ENCODE results near the gene ELF1.

DNA sequence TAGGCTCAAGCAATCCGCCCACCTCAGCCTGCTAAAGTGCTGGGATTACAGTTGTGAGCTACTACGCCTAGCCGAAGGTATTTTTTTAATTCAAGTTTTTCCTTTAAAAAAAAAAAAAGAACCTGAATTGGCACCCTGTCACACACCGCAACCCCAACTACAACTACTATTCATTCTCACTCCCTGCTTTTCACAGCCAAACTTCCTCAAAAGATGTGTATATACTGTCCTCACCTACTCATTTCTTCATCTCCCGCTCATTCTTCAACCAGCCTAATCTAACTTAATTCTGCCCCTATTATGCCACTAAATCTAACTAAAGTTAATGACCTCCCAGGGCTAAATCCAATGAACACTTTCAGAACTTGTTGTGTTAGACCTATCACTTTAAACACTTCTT, 29.5 kb upstream of the ELF1 start:
- TF ChIP-seq, protein P1, sequence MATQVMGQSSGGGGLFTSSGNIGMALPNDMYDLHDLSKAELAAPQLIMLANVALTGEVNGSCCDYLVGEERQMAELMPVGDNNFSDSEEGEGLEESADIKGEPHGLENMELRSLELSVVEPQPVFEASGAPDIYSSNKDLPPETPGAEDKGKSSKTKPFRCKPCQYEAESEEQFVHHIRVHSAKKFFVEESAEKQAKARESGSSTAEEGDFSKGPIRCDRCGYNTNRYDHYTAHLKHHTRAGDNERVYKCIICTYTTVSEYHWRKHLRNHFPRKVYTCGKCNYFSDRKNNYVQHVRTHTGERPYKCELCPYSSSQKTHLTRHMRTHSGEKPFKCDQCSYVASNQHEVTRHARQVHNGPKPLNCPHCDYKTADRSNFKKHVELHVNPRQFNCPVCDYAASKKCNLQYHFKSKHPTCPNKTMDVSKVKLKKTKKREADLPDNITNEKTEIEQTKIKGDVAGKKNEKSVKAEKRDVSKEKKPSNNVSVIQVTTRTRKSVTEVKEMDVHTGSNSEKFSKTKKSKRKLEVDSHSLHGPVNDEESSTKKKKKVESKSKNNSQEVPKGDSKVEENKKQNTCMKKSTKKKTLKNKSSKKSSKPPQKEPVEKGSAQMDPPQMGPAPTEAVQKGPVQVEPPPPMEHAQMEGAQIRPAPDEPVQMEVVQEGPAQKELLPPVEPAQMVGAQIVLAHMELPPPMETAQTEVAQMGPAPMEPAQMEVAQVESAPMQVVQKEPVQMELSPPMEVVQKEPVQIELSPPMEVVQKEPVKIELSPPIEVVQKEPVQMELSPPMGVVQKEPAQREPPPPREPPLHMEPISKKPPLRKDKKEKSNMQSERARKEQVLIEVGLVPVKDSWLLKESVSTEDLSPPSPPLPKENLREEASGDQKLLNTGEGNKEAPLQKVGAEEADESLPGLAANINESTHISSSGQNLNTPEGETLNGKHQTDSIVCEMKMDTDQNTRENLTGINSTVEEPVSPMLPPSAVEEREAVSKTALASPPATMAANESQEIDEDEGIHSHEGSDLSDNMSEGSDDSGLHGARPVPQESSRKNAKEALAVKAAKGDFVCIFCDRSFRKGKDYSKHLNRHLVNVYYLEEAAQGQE (IDR thresholded peaks at IDR 0.05; ENCODE audit: low read depth, low read length), result no peak
- TF ChIP-seq NRF1 (IDR thresholded peaks at IDR 0.05; ENCODE audit: low read depth, low read length) (no peak), FOXM1 (IDR thresholded peaks at IDR 0.05; ENCODE audit: low read depth) (no peak), RFX5 (IDR thresholded peaks at IDR 0.05; ENCODE audit: low read length) (no peak), TCF12 (IDR thresholded peaks at IDR 0.05) (no peak), ELF1 (IDR thresholded peaks at IDR 0.05) (no peak), EP300 (IDR thresholded peaks at IDR 0.05; ENCODE audit: borderline replicate concordance in 1 of 2, low read depth in 1 of 2, low read length in 1 of 2) (no peak), MXI1 (IDR thresholded peaks at IDR 0.05; ENCODE audit: low read depth, low read length) (no peak), EZH2phosphoT487 (IDR thresholded peaks at IDR 0.05; ENCODE audit: borderline replicate concordance, low read depth) (no peak), RCOR1 (IDR thresholded peaks at IDR 0.05; ENCODE audit: low read length) (no peak), SIN3A (IDR thresholded peaks at IDR 0.05; ENCODE audit: borderline replicate concordance, low read depth, low read length) (no peak), RAD21 (IDR thresholded peaks at IDR 0.05; ENCODE audit: low read length) (no peak), POLR2AphosphoS5 (IDR thresholded peaks at IDR 0.05; ENCODE audit: low read depth, low read length) (no peak)
- TF ChIP-seq, protein P2, sequence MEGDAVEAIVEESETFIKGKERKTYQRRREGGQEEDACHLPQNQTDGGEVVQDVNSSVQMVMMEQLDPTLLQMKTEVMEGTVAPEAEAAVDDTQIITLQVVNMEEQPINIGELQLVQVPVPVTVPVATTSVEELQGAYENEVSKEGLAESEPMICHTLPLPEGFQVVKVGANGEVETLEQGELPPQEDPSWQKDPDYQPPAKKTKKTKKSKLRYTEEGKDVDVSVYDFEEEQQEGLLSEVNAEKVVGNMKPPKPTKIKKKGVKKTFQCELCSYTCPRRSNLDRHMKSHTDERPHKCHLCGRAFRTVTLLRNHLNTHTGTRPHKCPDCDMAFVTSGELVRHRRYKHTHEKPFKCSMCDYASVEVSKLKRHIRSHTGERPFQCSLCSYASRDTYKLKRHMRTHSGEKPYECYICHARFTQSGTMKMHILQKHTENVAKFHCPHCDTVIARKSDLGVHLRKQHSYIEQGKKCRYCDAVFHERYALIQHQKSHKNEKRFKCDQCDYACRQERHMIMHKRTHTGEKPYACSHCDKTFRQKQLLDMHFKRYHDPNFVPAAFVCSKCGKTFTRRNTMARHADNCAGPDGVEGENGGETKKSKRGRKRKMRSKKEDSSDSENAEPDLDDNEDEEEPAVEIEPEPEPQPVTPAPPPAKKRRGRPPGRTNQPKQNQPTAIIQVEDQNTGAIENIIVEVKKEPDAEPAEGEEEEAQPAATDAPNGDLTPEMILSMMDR (IDR thresholded peaks at IDR 0.05), result no peak

All from SK-N-SH (cell line).